Astrocyte (in vitro differentiated cells and primary cell): ENCODE measurements around the gene ZNF764. TPM values are rescaled to one million over a fixed set of nuclear protein-coding genes. Genes with fewer than 3 reads are reported as not detected.

Experiments used
- DNase-seq: peaks from one replicate; pipeline ENCODE4 v3.0.0-alpha.2; 2010; ENCODE audit warnings: low read depth
- FAIRE-seq: peaks from 2 replicates; lab custom pipeline; 2011; peaks lifted over from hg19 to GRCh38; lab: Jason Lieb, UNC
- H2AFZ ChIP-seq: 2 replicates; pipeline ENCODE4 v1.6.0; 2012; ENCODE audit warnings: low read depth, low read length, inconsistent platforms
- H3K27ac ChIP-seq: 2 replicates; pipeline ENCODE4 v1.5.1; 2011; ENCODE audit warnings: low read depth, low read length, inconsistent platforms
- H3K27me3 ChIP-seq: 2 replicates; pipeline ENCODE4 v1.6.0; 2011; ENCODE audit warnings: low read length, inconsistent platforms; ENCODE audit not compliant: insufficient read depth
- H3K36me3 ChIP-seq: 2 replicates; pipeline ENCODE4 v1.5.1; 2011; ENCODE audit warnings: low read length, inconsistent platforms; ENCODE audit not compliant: insufficient read depth
- H3K4me1 ChIP-seq: 2 replicates; pipeline ENCODE4 v1.5.1; 2011; ENCODE audit warnings: low read length, inconsistent platforms; ENCODE audit not compliant: insufficient read depth
- H3K4me2 ChIP-seq: 2 replicates; pipeline ENCODE4 v1.6.0; 2012; ENCODE audit warnings: low read length, inconsistent platforms
- H3K4me3 ChIP-seq: 2 replicates; pipeline ENCODE4 v1.5.1; 2011; ENCODE audit warnings: low read depth, mild to moderate bottlenecking, low read length, inconsistent platforms; ENCODE audit not compliant: insufficient read depth
- H3K79me2 ChIP-seq: 2 replicates; pipeline ENCODE4 v1.6.0; 2012; ENCODE audit warnings: mild to moderate bottlenecking, low read length, inconsistent platforms; ENCODE audit not compliant: insufficient read depth
- H3K9ac ChIP-seq: 2 replicates; pipeline ENCODE4 v1.6.0; 2012; ENCODE audit warnings: mild to moderate bottlenecking, low read length, inconsistent platforms
- H3K9me3 ChIP-seq: 2 replicates; pipeline ENCODE4 v1.5.1; 2012; ENCODE audit warnings: low read depth, mild to moderate bottlenecking, low read length, inconsistent platforms; ENCODE audit not compliant: insufficient read depth
- H4K20me1 ChIP-seq: 2 replicates; pipeline ENCODE4 v1.6.0; 2012; ENCODE audit warnings: low read length, inconsistent platforms; ENCODE audit not compliant: insufficient read depth
- H3K27ac Mint-ChIP-seq: one replicate; pipeline ENCODE4 v1.8.0; 2021; ENCODE audit warnings: mild to moderate bottlenecking, mixed read lengths; ENCODE audit not compliant: unreplicated experiment
- H3K27me3 Mint-ChIP-seq: one replicate; pipeline ENCODE4 v1.8.0; 2021; ENCODE audit warnings: low read depth, mixed read lengths; ENCODE audit not compliant: unreplicated experiment
- H3K36me3 Mint-ChIP-seq: one replicate; pipeline ENCODE4 v1.8.0; 2021; ENCODE audit warnings: low read depth, mixed read lengths; ENCODE audit not compliant: unreplicated experiment
- H3K4me1 Mint-ChIP-seq: one replicate; pipeline ENCODE4 v1.8.0; 2021; ENCODE audit warnings: low read depth, mixed read lengths; ENCODE audit not compliant: unreplicated experiment
- H3K4me3 Mint-ChIP-seq: one replicate; pipeline ENCODE4 v1.8.0; 2021; ENCODE audit warnings: mild to moderate bottlenecking, moderate library complexity, mixed read lengths; ENCODE audit not compliant: unreplicated experiment
- H3K9me3 Mint-ChIP-seq: one replicate; pipeline ENCODE4 v1.8.0; 2021; ENCODE audit warnings: mild to moderate bottlenecking, mixed read lengths; ENCODE audit not compliant: unreplicated experiment
- EZH2 ChIP-seq: IDR thresholded peaks from 2 replicates; pipeline ENCODE4 v1.6.1; 2012; ENCODE audit warnings: mild to moderate bottlenecking, low read length, inconsistent platforms; ENCODE audit not compliant: insufficient read depth
- total RNA-seq: library from RNA; stranded (reverse); gene quantifications from 2 replicates; pipeline ENCODE4 v1.2.1, GENCODE V29; 2021
- TF ChIP-seq, protein P1 (sequence below): IDR thresholded peaks from 2 replicates; pipeline ENCODE4 v1.5.1; 2011; ENCODE audit warnings: low read depth, mild to moderate bottlenecking, inconsistent platforms, low read length, moderate library complexity; ENCODE audit not compliant: insufficient read depth

ZNF764 gene
- total RNA-seq, 1 donor from 2014 or later: 8.5 TPM

DNA sequence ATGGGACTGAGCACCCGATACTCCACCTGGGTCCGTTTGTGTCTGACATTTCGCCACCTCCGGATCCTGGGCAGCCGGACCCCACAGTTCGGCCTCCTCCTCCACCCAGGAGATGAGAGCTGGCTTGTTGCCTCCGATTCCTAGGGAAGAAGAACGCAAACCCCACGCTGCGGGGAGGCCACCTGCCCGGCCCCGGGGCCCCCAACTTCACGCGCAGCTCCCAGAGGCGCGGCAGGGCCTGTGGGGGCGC, 542 bp downstream of the ZNF764 start:
- peak overlapping the region; percentile 89 for H2AFZ ChIP-seq

DNA sequence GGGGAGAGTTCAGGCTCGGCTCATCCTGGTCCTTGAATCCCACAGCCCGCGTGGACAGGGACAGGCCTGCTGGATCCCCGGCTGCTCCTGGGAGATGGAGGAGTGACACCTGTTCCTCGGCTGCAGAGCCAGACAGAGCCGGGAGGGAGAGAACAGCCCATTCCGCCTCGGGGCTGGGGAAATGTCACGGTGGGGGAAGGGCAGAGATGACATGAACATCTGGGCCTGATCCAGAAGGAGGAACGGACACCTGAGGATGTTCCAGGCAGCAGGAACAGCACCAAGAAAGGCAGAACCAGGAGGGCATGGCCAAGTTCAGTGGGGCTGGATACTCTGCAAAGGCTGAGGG, 2.1 kb downstream of the ZNF764 start:
- no peaks in the 10 kb centered on the region for H3K36me3 ChIP-seq
- no peak overlapping the region for H3K4me3 ChIP-seq
- peaks cover 9% of the 10 kb centered on the region for H3K4me1 ChIP-seq
- no peaks in the 10 kb centered on the region for H3K27me3 ChIP-seq
- no peak overlapping the region for H2AFZ ChIP-seq
- no peak overlapping the region for H3K4me2 ChIP-seq
- no peak overlapping the region for H3K9ac ChIP-seq
- H3K79me2 ChIP-seq: peaks cover 24% of the 10 kb centered on the region
- no peak for DNase-seq
- H3K9me3 Mint-ChIP-seq: no peaks in the 10 kb centered on the region
- peak overlapping the region; percentile 62 for H3K4me3 Mint-ChIP-seq
- H3K27ac Mint-ChIP-seq: no peak overlapping the region
- peaks cover 5% of the 10 kb centered on the region for H3K4me1 Mint-ChIP-seq
- no peaks in the 10 kb centered on the region for H3K27me3 Mint-ChIP-seq
- no peaks in the 10 kb centered on the region for H3K9me3 ChIP-seq
- H3K27ac ChIP-seq: no peak overlapping the region
- TF ChIP-seq, protein P1, sequence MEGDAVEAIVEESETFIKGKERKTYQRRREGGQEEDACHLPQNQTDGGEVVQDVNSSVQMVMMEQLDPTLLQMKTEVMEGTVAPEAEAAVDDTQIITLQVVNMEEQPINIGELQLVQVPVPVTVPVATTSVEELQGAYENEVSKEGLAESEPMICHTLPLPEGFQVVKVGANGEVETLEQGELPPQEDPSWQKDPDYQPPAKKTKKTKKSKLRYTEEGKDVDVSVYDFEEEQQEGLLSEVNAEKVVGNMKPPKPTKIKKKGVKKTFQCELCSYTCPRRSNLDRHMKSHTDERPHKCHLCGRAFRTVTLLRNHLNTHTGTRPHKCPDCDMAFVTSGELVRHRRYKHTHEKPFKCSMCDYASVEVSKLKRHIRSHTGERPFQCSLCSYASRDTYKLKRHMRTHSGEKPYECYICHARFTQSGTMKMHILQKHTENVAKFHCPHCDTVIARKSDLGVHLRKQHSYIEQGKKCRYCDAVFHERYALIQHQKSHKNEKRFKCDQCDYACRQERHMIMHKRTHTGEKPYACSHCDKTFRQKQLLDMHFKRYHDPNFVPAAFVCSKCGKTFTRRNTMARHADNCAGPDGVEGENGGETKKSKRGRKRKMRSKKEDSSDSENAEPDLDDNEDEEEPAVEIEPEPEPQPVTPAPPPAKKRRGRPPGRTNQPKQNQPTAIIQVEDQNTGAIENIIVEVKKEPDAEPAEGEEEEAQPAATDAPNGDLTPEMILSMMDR: no peak
- no peak for TF ChIP-seq EZH2
- no peaks in the 10 kb centered on the region for H3K36me3 Mint-ChIP-seq
- H4K20me1 ChIP-seq: peaks cover 5% of the 10 kb centered on the region
- FAIRE-seq: no peak

More for the DNA sequence above, 542 bp downstream of the ZNF764 start:
- Histone ChIP-seq H3K9me3 (no peaks in the 10 kb centered on the region), H3K4me1 (peaks cover 9% of the 10 kb centered on the region), H3K36me3 (no peaks in the 10 kb centered on the region), H3K79me2 (peaks cover 24% of the 10 kb centered on the region), H3K27me3 (no peaks in the 10 kb centered on the region), H3K4me3 (peak overlapping the region; percentile 78), H3K27ac (peak overlapping the region; percentile 82), H4K20me1 (peaks cover 5% of the 10 kb centered on the region), H3K4me2 (peak overlapping the region; percentile 88), H3K9ac (peak overlapping the region; percentile 97)
- FAIRE-seq: no peak
- Mint-ChIP-seq H3K4me1 (peaks cover 5% of the 10 kb centered on the region), H3K36me3 (no peaks in the 10 kb centered on the region), H3K4me3 (peak overlapping the region; percentile 85), H3K27ac (no peak overlapping the region), H3K9me3 (no peaks in the 10 kb centered on the region), H3K27me3 (peaks cover 3% of the 10 kb centered on the region)
- no peak for TF ChIP-seq EZH2
- TF ChIP-seq, protein P1: no peak
- no peak for DNase-seq

DNA sequence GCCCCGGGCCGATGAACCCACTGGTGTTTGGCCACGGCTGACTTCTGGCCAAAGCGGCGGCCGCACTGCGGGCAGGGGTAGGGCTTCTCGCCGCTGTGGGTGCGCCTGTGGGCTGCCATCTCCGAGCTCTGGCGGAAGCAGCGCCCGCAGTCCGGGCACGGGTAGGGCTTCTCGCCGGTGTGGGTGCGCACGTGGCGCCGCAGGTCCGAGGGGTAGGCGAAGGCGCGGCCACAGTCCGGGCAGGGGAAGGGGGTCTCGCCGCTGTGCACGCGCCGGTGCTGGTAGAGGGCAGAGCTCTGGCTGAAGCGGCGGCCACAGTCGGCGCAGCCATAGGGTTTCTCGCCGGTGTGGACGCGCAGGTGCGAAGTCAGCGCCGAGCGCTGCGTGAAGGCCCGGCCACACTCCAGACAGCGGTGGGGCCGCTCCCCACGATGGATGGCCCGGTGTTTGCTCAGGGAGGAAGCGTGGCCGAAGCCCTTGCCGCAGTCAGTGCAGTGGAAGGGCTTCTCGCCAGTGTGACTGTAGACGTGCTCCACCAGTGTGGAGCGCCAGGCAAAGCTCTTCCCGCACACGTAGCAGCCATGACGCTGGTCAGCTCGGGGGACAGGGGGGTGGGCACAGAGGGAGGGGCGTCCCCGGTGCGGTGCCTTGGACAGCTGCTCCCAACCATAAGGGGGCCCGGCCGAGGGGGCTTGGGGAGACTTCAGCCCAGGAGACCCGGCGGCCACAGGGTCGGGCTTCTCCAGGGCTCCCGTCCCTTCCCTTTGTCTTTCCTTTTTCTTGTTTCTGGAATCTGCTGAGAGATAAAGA, 2.7 kb downstream of the ZNF764 start:
- Mint-ChIP-seq H3K4me3 (peak overlapping the region; percentile 62), H3K27ac (no peak overlapping the region), H3K9me3 (no peaks in the 10 kb centered on the region), H3K4me1 (peaks cover 5% of the 10 kb centered on the region), H3K27me3 (no peaks in the 10 kb centered on the region), H3K36me3 (no peaks in the 10 kb centered on the region)
- no peak overlapping the region for H3K4me2 ChIP-seq
- no peaks in the 10 kb centered on the region for H3K9me3 ChIP-seq
- no peaks in the 10 kb centered on the region for H3K36me3 ChIP-seq
- no peak overlapping the region for H3K9ac ChIP-seq
- H3K27me3 ChIP-seq: no peaks in the 10 kb centered on the region
- H3K79me2 ChIP-seq: peaks cover 24% of the 10 kb centered on the region
- H2AFZ ChIP-seq: no peak overlapping the region
- FAIRE-seq (no peak), DNase-seq (no peak)
- peaks cover 5% of the 10 kb centered on the region for H4K20me1 ChIP-seq
- no peak for TF ChIP-seq EZH2
- TF ChIP-seq, protein P1: no peak
- no peak overlapping the region for H3K4me3 ChIP-seq
- peaks cover 9% of the 10 kb centered on the region for H3K4me1 ChIP-seq
- H3K27ac ChIP-seq: no peak overlapping the region
